Stimulated activated CD4-positive, alpha-beta T cell treated with anti-CD3 and anti-CD28 coated beads, TNF-alpha, amount 100 ng/mL, for 24 hours (primary cell): ENCODE measurements around the gene TSEN54.
"Not testable (repeated sequence)": the region's sequence is repeated elsewhere in the genome, so short reads cannot be mapped to it uniquely, and the experiment has no call there.

Experiments used
- DNase-seq, 3 experiments: peaks; one replicate each; pipeline ENCODE4 v3.0.0-alpha.2; 2020; ENCODE audit warnings: low read depth in 3 of 3

Gene TSEN54

DNA sequence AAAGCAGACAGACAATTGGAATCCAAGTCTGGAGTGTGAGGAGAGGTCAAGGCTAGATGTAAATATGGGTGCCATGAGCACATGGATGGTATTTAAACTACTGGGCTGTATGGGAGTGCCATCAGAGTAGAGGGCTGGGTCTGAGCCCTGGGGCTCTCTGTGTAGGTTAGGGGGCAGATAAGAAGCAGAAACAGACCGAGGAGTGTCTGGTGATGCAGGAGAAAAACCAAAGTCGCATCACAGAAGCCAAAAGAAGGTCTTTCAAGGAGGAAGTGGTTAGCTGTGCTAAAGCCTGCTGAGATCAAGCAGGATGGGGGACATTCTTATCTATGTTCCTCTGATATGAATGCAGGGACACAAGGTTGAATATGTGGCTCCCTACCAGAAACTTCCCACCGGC lies 1.9 kb downstream of the TSEN54 start:
- DNase-seq = no peak

DNA sequence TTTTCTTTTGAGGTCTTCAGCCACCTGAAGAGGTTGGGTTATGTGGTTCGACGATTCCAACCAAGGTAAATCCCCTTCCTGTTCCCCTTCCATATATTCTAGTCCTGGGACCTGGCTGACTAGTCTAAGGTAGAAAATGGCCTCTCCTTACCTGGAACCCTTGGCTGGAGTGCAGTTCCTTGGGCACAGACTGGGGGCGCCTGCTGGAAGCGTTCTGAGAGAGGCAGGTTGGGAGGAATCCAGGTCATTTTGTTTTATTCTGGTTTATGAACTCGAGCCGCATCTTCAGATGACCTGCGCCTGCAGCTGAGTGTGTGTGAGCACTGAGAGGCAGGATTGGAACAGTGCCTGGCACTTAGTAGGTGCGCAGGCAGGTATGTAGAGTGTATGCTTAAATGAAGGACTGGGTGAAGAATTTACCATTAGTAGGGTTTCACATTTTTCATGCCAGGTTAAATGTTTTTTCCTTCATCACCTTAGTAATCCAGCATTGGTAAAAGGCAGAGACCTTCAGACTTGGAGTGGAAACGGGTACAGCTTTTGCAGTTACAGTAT lies 2.7 kb downstream of the TSEN54 start:
- DNase-seq = no peak

DNA sequence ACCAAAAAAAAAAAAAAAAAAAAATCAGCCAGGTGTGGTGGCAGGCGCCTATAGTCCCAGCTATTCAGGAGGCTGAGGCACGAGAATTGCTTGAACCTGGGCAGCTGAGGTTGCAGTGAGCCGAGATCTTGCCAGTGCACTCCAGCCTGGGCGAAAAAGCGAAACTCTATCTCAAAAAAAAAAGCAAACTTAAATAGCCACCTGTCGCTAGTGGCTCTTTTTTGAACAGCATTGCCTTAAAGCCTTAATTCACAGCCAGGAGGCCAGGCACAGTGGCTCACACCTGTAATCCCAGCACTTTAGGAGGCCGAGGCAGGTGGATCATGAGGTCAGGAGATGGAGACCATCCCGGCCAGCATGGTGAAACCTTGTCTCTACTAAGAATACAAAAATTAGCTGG lies 4.1 kb downstream of the TSEN54 start:
- not testable (repeated sequence) for DNase-seq

DNA sequence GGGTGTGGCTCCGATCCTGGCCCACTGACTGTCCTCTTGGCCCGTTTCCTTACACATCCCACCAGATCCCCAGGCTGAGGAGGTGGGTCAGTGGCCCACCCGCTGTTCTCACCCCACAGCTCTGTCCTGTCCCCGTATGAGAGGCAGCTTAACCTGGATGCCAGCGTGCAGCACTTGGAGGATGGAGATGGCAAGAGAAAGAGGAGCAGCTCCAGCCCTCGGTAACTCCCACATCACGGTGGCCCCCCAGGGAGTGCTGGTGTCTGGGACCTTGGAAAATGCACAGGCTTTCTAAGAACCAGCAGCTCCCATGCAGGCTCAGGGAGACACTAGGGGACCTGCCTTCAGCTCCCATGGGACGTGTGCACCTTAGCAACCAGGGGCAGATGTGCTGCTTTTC lies 5.0 kb downstream of the TSEN54 start:
- DNase-seq = no peak

DNA sequence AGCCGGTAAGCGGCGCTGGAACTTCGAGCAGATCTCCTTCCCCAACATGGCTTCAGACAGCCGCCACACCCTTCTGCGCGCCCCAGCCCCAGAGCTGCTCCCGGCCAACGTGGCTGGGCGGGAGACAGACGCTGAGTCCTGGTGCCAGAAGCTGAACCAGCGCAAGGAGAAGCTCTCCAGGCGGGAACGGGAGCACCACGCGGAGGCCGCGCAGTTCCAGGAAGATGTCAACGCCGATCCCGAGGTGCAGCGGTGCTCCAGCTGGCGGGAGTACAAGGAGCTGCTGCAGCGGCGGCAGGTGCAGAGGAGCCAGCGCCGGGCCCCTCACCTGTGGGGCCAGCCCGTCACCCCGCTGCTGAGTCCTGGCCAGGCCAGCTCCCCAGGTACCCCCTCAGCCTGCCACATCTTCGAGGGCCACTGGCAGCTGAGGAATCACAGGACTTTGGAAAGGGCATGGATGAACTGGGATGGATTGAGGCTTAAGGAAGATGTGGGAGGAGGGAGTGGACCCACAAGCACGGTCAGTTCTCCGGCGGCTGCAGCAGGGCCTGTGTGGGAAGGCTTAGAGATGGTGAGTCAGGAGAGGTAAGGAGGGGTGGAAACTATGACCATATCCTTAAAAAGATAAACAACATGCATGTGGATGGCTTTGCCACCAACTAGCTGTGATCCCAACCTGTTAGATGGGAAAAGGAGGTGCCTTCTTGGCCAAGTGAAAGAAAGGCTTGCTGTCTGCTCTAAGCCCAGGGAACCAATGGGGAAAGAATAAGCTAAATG lies 5.8 kb downstream of the TSEN54 start:
- no peak for DNase-seq

- no peak for DNase-seq
Measured at GRCh38 chr17:75523647-75524046, 7.3 kb downstream of the TSEN54 start.

- no peak for DNase-seq
Measured at GRCh38 chr17:75524269-75524969, 8.1 kb downstream of the TSEN54 start.

- DNase-seq = peak; percentile 52 to 77 (median 59)
Measured at GRCh38 chr17:75524970-75525805, 8.9 kb downstream of the TSEN54 start, which contains the start of gene LLGL2. Gene LLGL2, plus strand, starts transcription at chr17:75525697. Its CDS starts 17,730 bp downstream, at chr17:75543427.

- DNase-seq = no peak
Measured at GRCh38 chr17:75525806-75526554, 9.7 kb downstream of the TSEN54 start.

GRCh38 chr17:75526555-75527270 lies 10.4 kb downstream of the TSEN54 start:
- DNase-seq = no peak

DNA sequence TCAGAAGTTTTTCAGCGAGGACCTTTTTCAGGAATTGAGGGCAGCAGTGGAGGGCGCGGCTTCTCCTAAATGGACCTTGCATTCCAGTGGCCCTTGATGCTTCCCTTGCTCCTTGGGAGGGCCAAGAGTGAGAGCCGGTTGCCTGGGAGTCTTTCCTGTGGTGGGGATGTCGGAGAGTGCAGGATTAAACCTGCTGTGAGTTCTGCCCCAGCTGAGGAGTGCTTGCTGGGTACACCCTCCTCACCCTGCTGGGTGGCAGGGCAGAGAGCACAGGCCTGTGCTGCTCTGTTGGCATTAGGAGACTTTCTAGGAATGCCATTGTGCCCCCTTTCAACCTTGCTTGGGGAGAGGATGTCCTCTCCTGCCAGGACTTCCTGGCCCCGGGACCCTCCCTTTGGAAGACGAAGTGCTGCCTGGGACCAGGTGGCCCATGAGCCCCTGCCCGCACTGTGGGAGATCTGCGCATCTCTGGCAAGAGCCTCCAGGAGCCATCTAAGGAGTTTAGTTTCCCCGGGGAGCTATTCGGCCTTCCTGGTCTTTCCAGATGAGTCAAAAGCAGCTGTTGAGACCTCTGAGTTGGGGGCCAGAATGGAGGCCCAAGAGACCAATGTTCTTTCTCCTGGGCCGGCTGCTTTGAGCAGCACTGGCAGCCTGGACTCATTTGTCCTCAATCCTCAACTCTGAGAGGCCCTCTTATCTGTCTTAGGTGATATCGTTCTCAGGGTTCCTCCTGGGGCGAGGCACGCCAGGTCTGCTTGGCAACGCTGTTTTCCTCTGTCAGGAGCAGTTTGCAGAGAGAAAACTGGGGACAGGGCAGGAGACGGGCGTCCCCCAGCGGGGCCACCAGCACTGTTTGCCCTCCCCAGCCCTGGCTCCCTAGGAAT lies 14.8 kb downstream of the TSEN54 start:
- no peak for DNase-seq

DNA sequence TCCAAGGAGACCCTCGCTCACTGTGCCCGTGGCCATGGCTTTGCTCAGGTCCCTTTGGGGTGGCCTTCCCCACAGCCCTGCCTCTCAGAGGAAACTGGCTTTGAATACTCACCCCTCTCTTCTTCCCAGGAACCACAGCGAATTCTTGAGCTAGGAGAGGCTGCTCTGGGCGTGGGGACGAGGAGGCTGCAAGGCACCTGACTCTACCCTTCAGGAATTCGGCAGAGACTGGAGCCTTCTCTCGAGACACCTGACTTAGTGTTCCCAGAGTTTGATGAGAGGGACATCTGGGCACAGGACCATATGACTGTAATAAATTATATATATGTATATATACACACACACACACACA lies 15.4 kb downstream of the TSEN54 start:
- no peak for DNase-seq

DNA sequence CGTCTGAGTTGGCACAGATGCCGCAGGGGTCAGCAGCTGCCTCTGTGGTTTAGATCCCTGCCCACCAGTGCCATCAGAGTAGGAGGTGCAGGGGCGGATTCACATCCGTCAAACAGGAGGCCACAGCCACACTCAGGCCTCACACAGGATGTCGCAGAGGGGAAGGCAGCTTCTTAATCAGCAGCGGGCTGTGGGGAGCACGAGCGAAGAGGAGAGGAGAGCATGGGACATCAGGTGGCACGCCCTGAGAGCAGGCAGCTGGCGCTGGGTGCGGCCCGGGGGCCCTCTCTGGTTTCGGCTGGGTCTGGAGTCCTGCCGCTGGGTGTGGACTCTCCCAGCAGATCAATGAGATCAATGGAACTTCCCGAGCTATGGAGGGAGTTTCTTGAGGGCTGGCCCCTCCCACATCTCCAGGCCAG lies 18.8 kb downstream of the TSEN54 start:
- DNase-seq = peak in 1 of 3 experiments; percentile 58

GRCh38 chr17:75535871-75536270 lies 19.5 kb downstream of the TSEN54 start:
- DNase-seq = no peak

DNA sequence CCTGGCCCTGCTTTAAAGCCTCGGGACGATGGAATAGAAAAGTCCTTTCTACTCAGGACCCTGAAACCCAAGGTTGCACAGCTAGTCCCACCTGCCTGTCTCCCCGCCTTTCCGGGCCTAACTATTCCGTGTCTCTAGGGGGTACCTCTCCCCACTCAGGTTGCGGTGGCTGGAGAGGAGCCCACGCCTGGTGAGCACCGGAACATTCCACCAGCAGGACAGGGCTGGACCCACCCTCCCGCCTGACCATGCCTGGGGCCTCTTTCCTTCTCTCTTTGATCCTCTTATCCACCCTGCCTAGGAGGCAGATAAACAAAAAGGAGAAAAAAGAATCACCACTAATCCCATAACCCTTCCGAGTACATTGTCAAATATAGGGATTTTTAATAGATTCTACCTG lies 20.0 kb downstream of the TSEN54 start:
- DNase-seq = no peak

- no peak for DNase-seq
Measured at GRCh38 chr17:75539967-75540729, 23.8 kb downstream of the TSEN54 start.

DNA sequence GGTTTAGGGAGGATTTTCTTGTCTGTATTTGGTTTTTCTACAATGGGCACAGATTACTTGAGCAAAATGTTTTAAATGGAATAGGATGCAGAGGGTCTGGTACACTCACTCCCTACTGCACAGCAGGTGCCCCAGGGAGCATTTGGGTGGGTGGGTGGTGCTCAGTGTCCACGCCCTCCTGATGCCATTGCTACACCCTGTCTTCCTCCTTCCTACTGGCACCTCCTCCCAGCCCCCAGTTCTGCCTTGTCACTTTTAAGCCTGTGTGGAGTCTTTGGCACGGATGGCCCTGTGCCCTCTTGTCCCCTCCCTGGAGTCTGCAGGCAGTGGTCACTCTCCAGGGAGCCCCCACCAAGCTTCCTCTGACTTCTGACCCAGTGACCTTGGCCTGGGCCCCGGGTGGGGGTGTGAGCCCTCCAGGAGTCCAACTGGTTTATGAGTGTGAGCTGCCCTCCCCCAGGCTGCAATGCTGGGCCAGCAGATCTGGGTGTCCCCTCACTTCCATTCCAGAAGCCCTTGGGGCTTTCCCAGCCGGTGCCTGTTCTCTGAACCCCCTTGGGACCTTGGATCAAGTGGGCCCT lies 24.7 kb downstream of the TSEN54 start:
- DNase-seq = no peak

DNA sequence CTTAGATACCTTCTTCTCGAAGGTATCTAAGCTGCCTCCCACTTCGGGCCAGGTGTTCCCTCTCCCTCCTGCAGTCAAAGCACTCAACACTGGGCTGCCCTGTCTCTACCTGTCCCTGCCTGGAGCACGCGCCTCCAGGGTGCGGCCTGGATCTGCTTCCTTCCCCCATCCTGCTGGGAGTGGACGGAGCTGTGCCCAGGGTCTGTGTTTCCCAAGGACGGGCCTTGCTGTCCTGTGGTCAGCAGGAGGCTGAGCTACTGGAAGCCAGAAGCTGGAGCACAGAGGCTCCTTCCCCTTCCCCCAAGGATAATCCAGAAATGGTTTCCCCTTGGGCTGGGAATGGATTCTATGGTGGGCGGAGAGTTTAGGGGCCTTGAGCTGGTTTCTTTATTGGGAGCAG lies 25.9 kb downstream of the TSEN54 start:
- no peak for DNase-seq
